ENCODE data around the gene POLR1G. TPM values are rescaled to one million over a fixed set of nuclear protein-coding genes. Genes with fewer than 3 reads are reported as not detected.
"Not testable (repeated sequence)": the region's sequence is repeated elsewhere in the genome, so short reads cannot be mapped to it uniquely, and the experiment has no call there.

Gene POLR1G
- total RNA-seq, 2 experiments from 2014 or later: 10.8 to 16.3 TPM

GRCh38 chr19:45432543-45432942 is 26.1 kb downstream of the POLR1G start:
- H3K36me3 ChIP-seq (ENCODE audit: insufficient read depth, low read length); H3K4me3 ChIP-seq (ENCODE audit: low read depth, low read length, poor library complexity, severe bottlenecking); POLR2A ChIA-PET; H3K9me3 ChIP-seq (ENCODE audit: low read length); H4K20me1 ChIP-seq (ENCODE audit: insufficient read depth, low read length); H2AFZ ChIP-seq (ENCODE audit: low read length); H3K27ac ChIP-seq (ENCODE audit: low read depth, low read length, poor library complexity, severe bottlenecking); BruUV-seq (replicated peaks); DNase-seq (ENCODE audit: low spot score); intact Hi-C loops (cut with micrococcal nuclease; ENCODE audit: unreplicated experiment); CTCF ChIA-PET (ENCODE audit: unreplicated experiment); H3K4me2 ChIP-seq (ENCODE audit: low read length); H3K79me2 ChIP-seq (ENCODE audit: insufficient read depth, low read depth, low read length); H3K9me2 ChIP-seq (ENCODE audit: insufficient read depth, low read length): not testable (repeated sequence)
- peaks cover 13% of the 10 kb centered on the region for H3K4me1 ChIP-seq (ENCODE audit: insufficient read depth, low read length, poor library complexity, severe bottlenecking)

GRCh38 chr19:45437328-45437727 is 30.9 kb downstream of the POLR1G start:
- Histone ChIP-seq H3K4me2 (ENCODE audit: low read length) (no peak overlapping the region), H3K4me1 (ENCODE audit: insufficient read depth, low read length, poor library complexity, severe bottlenecking) (peaks cover 14% of the 10 kb centered on the region), H3K27ac (ENCODE audit: low read depth, low read length, poor library complexity, severe bottlenecking) (no peak overlapping the region), H3K9me3 (ENCODE audit: low read length) (peaks cover 3% of the 10 kb centered on the region; the same call in 1 of the 2 replicates), H3K9me2 (ENCODE audit: insufficient read depth, low read length) (no peaks in the 10 kb centered on the region), H3K79me2 (ENCODE audit: insufficient read depth, low read depth, low read length) (no peaks in the 10 kb centered on the region), H3K4me3 (ENCODE audit: low read depth, low read length, poor library complexity, severe bottlenecking) (no peak overlapping the region), H3K36me3 (ENCODE audit: insufficient read depth, low read length) (no peaks in the 10 kb centered on the region), H2AFZ (ENCODE audit: low read length) (no peak overlapping the region), H4K20me1 (ENCODE audit: insufficient read depth, low read length) (no peaks in the 10 kb centered on the region)
- no TSS peak for BruUV-seq (replicated peaks)
- no peak for TF ChIP-seq CTCF (conservative IDR thresholded peaks at IDR 0.05; ENCODE audit: low read length)
- TF ChIP-seq EZH2phosphoT487 (IDR thresholded peaks at IDR 0.05; ENCODE audit: borderline replicate concordance, low read depth, low read length): no peak
- intact Hi-C loops (cut with micrococcal nuclease; ENCODE audit: unreplicated experiment): no loop called here
- ChIA-PET POLR2A (no interaction called here), CTCF (ENCODE audit: unreplicated experiment) (no interaction called here)
- no peak for DNase-seq (ENCODE audit: low spot score)

- peaks cover 32% of the 10 kb centered on the region for H3K4me1 ChIP-seq (ENCODE audit: insufficient read depth, low read length, poor library complexity, severe bottlenecking)
- H3K27ac ChIP-seq (ENCODE audit: low read depth, low read length, poor library complexity, severe bottlenecking): peak overlapping the region; percentile 58
- intact Hi-C loops (cut with micrococcal nuclease; ENCODE audit: unreplicated experiment): loop anchor here (1.0 kb wide), 1 partner anchor 39 kb away; no protein-coding TSS in a partner anchor
- H3K4me3 ChIP-seq (ENCODE audit: low read depth, low read length, poor library complexity, severe bottlenecking): peak overlapping the region; percentile 69
- H3K36me3 ChIP-seq (ENCODE audit: insufficient read depth, low read length): no peaks in the 10 kb centered on the region
- ChIA-PET POLR2A (interaction anchor here (0.6 to 2.0 kb wide), 3 partner anchors 39 to 42 kb away, joined by 3 to 6 read pairs (median 3); no protein-coding TSS in a partner anchor), CTCF (ENCODE audit: unreplicated experiment) (interaction anchor here (0.8 to 1.2 kb wide), 3 partner anchors 36 to 46 kb away, joined by 3 to 6 read pairs (median 5); no protein-coding TSS in a partner anchor)
- TF ChIP-seq CTCF (conservative IDR thresholded peaks at IDR 0.05; ENCODE audit: low read length) (no peak), EZH2phosphoT487 (IDR thresholded peaks at IDR 0.05; ENCODE audit: borderline replicate concordance, low read depth, low read length) (no peak)
- no peaks in the 10 kb centered on the region for H3K79me2 ChIP-seq (ENCODE audit: insufficient read depth, low read depth, low read length)
- H4K20me1 ChIP-seq (ENCODE audit: insufficient read depth, low read length): no peaks in the 10 kb centered on the region
- peak overlapping the region; percentile 67 for H3K4me2 ChIP-seq (ENCODE audit: low read length)
- BruUV-seq (replicated peaks): no TSS peak
- H2AFZ ChIP-seq (ENCODE audit: low read length): peak overlapping the region; percentile 42; the same call in 1 of the 2 replicates
- H3K9me2 ChIP-seq (ENCODE audit: insufficient read depth, low read length): no peaks in the 10 kb centered on the region
- H3K9me3 ChIP-seq (ENCODE audit: low read length): peaks cover 3% of the 10 kb centered on the region; the same call in 1 of the 2 replicates
- DNase-seq (ENCODE audit: low spot score): no peak
These were observed 32.7 kb downstream of the POLR1G start for GRCh38 chr19:45439190-45439568.

Measured in OCI-LY7 (cell line).